Cardiac fibroblast (primary cell): ENCODE data around the gene THBS2.
A peak's percentile ranks its signal among the peaks of the same experiment; 100 is the strongest.

Experiments used
- DNase-seq, 2 donors: peaks; one replicate each; pipeline versions ENCODE4 v3.0.0 to v3.0.0-alpha.2; 2010; ENCODE audit warnings: low read depth in 2 of 2
- H3K4me3 ChIP-seq, 2 donors: replicated peaks in 1 of 2; 1 replicate in 1 of 2; 2 replicates in 1 of 2; pipeline ENCODE4 v1.5.1; 2011; ENCODE audit warnings: low read depth in 2 of 2, low read length in 2 of 2, mild to moderate bottlenecking in 2 of 2, moderate library complexity in 1 of 2
- CTCF ChIP-seq: IDR thresholded peaks from one replicate; pipeline ENCODE4 v1.5.1; 2011; ENCODE audit warnings: low read depth, mild to moderate bottlenecking, low read length, inconsistent platforms

The THBS2 gene

GRCh38 chr6:169288591-169288990 lies 34.9 kb upstream of the THBS2 start:
- DNase-seq, result peak; percentile 76 to 86
- no peak for TF ChIP-seq CTCF

DNA sequence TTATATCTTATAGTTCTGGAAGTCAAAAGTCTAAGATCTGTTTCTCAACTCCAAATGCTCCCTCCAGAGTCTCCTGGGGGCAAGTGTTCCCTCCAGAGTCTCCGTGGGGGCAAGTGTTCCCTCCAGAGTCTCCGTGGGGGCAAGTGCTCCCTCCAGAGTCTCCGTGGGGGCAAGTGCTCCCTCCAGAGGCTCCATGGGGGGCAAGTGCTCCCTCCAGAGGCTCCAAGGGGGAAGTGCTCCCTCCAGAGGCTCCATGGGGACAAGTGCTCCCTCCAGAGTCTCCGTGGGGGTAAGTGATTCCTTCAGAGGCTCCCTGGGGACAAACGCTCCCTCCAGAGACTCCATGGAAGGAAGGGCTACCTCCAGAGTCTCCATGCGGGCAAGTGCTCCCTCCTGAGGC lies 34.0 kb upstream of the THBS2 start:
- peak; percentile 2 for TF ChIP-seq CTCF
- no peak for DNase-seq
- no peak overlapping the region for H3K4me3 ChIP-seq

More at GRCh38 chr6:169288591-169288990, 34.9 kb upstream of the THBS2 start:
- H3K4me3 ChIP-seq, result no peak overlapping the region

- H3K4me3 ChIP-seq, result no peak overlapping the region
- no peak for TF ChIP-seq CTCF
- DNase-seq, result no peak
These were observed 33.3 kb upstream of the THBS2 start for GRCh38 chr6:169286961-169287360.

DNA sequence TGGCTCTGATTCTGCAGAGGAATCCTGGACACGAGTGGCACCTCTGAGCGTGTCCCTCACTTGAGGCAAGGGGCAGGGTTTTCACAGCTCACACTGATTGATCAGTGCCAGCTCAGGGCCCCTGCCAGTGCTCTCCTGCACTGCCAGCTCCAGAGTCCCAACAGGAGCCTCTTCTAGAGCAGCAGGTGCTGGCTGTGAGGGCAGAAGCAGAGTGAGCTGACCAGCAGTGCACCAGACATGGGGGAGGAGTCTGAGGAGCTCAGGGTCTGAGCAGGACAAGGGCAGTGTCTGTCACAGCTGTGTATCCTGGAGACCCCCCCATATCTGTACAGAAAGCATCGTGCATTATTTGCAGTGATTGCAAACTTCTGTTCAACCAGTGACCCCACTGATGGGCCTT lies 31.5 kb upstream of the THBS2 start:
- no peak for TF ChIP-seq CTCF

GRCh38 chr6:169283924-169284323 lies 30.3 kb upstream of the THBS2 start:
- DNase-seq, result no peak
- no peak for TF ChIP-seq CTCF
- no peak overlapping the region for H3K4me3 ChIP-seq

More for the DNA sequence above, 31.5 kb upstream of the THBS2 start:
- no peak overlapping the region for H3K4me3 ChIP-seq
- DNase-seq, result no peak

DNA sequence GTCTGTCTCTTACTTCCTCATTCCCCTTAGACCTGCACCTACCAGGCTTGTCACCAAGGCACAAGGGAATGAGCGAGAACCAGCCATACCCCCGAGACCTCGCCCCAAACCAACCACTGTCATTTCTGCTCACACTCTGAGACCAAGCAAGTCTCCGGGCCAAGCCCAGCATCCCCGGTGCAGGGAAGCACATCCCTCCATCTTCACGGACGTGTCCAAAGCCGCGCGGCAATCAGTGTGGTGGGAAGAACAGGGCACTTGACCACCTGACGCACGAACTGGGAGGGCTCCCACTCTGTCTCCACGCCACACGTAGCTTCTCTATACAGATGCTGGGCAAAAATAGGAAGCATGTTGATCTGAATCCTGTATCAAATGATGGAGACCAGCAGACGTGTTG lies 28.4 kb upstream of the THBS2 start:
- no peak for TF ChIP-seq CTCF
- H3K4me3 ChIP-seq, result no peak overlapping the region
- DNase-seq, result no peak

DNA sequence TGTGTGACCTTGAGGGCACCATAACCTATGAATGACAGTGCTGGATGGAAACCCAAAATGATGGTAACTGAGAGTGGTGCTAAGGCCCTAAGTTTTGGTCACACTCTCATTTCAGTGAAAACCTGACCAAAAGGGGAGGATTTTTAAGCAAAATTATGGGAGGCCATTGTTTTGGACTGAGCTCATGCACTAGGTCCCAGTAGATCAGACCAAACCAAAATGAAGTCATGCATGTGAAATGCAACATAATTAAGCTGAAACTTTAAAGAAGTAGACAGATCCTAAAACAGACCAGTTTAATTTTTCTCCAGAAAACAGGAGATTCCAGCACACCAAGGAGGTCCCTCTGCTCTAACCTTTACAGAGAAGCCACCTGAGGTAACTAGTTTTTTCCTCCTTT lies 24.0 kb upstream of the THBS2 start:
- TF ChIP-seq CTCF, result no peak
- no peak overlapping the region for H3K4me3 ChIP-seq
- DNase-seq, result no peak
